Measurements from ENCODE around the gene CELF3. TPM values are rescaled to one million over a fixed set of nuclear protein-coding genes. Genes with fewer than 3 reads are reported as not detected.

Gene CELF3
- polyA plus RNA-seq, 1 donor (not counting 4 experiments of a cell fraction or from before 2014, with no cell fraction given) = not detected

- Histone ChIP-seq H3K9ac (ENCODE audit: control insufficient read depth, extremely low read depth, insufficient read depth, low read length) (no peak overlapping the region), H3K36me3 (ENCODE audit: control insufficient read depth in 2 of 2, extremely low read depth in 1 of 2, insufficient read depth in 2 of 2, low read length in 2 of 2) (peaks cover 0 to 8% of the 10 kb centered on the region in 2 experiments), H3K4me2 (ENCODE audit: control insufficient read depth, extremely low read depth, insufficient read depth, low read depth, low read length) (no peak overlapping the region), H3K27ac (ENCODE audit: control insufficient read depth, insufficient read depth, low read length) (no peak overlapping the region), H3K4me3 (ENCODE audit: control insufficient read depth in 2 of 3, extremely low read depth in 1 of 3, insufficient read depth in 2 of 3, low read depth in 1 of 3, low read length in 3 of 3) (no peak overlapping the region), H3K4me1 (ENCODE audit: control insufficient read depth, extremely low read depth, insufficient read depth, low read length) (no peaks in the 10 kb centered on the region), H3K9me1 (ENCODE audit: control insufficient read depth, extremely low read depth, insufficient read depth, low read length) (no peaks in the 10 kb centered on the region), H4K20me1 (ENCODE audit: control insufficient read depth, extremely low read depth, insufficient read depth, low read length) (no peaks in the 10 kb centered on the region), H2AFZ (ENCODE audit: control insufficient read depth, low read length) (no peak overlapping the region), H3K79me2 (ENCODE audit: control insufficient read depth, insufficient read depth, low read length) (no peaks in the 10 kb centered on the region), H3K9me3 (ENCODE audit: control insufficient read depth, low read depth, low read length) (no peaks in the 10 kb centered on the region), H3K27me3 (ENCODE audit: control insufficient read depth, extremely low read depth, insufficient read depth, low read length) (no peaks in the 10 kb centered on the region)
- DNase-seq (ENCODE audit: low read depth, low spot score) (no peak), FAIRE-seq (no peak)
- dilution Hi-C loops (cut with MboI; ENCODE audit: extremely low pct_ligation_motif_present, low sequenced_read_pairs) = no loop called here
- no peak for TF ChIP-seq EZH2 (IDR thresholded peaks at IDR 0.05; ENCODE audit: low read length)
- TF ChIP-seq, protein P1, sequence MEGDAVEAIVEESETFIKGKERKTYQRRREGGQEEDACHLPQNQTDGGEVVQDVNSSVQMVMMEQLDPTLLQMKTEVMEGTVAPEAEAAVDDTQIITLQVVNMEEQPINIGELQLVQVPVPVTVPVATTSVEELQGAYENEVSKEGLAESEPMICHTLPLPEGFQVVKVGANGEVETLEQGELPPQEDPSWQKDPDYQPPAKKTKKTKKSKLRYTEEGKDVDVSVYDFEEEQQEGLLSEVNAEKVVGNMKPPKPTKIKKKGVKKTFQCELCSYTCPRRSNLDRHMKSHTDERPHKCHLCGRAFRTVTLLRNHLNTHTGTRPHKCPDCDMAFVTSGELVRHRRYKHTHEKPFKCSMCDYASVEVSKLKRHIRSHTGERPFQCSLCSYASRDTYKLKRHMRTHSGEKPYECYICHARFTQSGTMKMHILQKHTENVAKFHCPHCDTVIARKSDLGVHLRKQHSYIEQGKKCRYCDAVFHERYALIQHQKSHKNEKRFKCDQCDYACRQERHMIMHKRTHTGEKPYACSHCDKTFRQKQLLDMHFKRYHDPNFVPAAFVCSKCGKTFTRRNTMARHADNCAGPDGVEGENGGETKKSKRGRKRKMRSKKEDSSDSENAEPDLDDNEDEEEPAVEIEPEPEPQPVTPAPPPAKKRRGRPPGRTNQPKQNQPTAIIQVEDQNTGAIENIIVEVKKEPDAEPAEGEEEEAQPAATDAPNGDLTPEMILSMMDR (optimal IDR thresholded peaks at IDR 0.05 in 1 of 3, IDR thresholded peaks at IDR 0.05 in 1 of 3, conservative IDR thresholded peaks at IDR 0.05 in 1 of 3; ENCODE audit: extremely low read depth in 1 of 3, insufficient read depth in 2 of 3, low read length in 3 of 3) = no peak
Observed at GRCh38 chr1:151655371-151655770, 61.2 kb downstream of the CELF3 start.

DNA sequence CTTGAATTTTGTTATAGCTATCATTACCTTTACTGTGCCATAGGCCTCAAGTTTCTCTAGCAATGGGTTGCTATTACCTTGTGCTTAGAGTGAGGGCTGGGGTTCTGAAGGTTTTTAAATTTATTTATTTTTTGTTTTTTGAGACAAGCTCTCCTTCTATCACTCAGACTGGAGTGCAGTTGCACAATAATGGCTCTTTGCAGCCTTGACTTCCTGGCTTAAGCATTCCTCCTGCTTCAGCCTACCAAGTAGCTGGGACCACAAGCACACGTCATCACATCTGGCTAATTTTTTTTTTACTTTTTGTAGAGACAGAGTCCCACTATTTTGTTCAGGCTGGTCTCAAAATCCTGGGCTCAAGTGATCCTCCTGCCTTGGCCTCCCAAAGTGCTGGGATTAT is 63.2 kb downstream of the CELF3 start:
- H3K9ac ChIP-seq (ENCODE audit: control insufficient read depth, extremely low read depth, insufficient read depth, low read length) = no peak overlapping the region
- TF ChIP-seq EZH2 (IDR thresholded peaks at IDR 0.05; ENCODE audit: low read length) = no peak
- TF ChIP-seq, protein P1 (optimal IDR thresholded peaks at IDR 0.05 in 1 of 3, IDR thresholded peaks at IDR 0.05 in 1 of 3, conservative IDR thresholded peaks at IDR 0.05 in 1 of 3; ENCODE audit: extremely low read depth in 1 of 3, insufficient read depth in 2 of 3, low read length in 3 of 3) = no peak
- H2AFZ ChIP-seq (ENCODE audit: control insufficient read depth, low read length) = no peak overlapping the region
- dilution Hi-C loops (cut with MboI; ENCODE audit: extremely low pct_ligation_motif_present, low sequenced_read_pairs) = no loop called here
- H3K4me2 ChIP-seq (ENCODE audit: control insufficient read depth, extremely low read depth, insufficient read depth, low read depth, low read length) = no peak overlapping the region
- no peaks in the 10 kb centered on the region for H3K79me2 ChIP-seq (ENCODE audit: control insufficient read depth, insufficient read depth, low read length)
- no peaks in the 10 kb centered on the region for H4K20me1 ChIP-seq (ENCODE audit: control insufficient read depth, extremely low read depth, insufficient read depth, low read length)
- H3K9me1 ChIP-seq (ENCODE audit: control insufficient read depth, extremely low read depth, insufficient read depth, low read length) = no peaks in the 10 kb centered on the region
- no peaks in the 10 kb centered on the region for H3K4me1 ChIP-seq (ENCODE audit: control insufficient read depth, extremely low read depth, insufficient read depth, low read length)
- no peak overlapping the region for H3K27ac ChIP-seq (ENCODE audit: control insufficient read depth, insufficient read depth, low read length)
- no peak for DNase-seq (ENCODE audit: low read depth, low spot score)
- H3K4me3 ChIP-seq (ENCODE audit: control insufficient read depth in 2 of 3, extremely low read depth in 1 of 3, insufficient read depth in 2 of 3, low read depth in 1 of 3, low read length in 3 of 3) = no peak overlapping the region
- no peaks in the 10 kb centered on the region for H3K27me3 ChIP-seq (ENCODE audit: control insufficient read depth, extremely low read depth, insufficient read depth, low read length)
- H3K36me3 ChIP-seq (ENCODE audit: control insufficient read depth in 2 of 2, extremely low read depth in 1 of 2, insufficient read depth in 2 of 2, low read length in 2 of 2) = peaks cover 0 to 6% of the 10 kb centered on the region in 2 experiments
- no peaks in the 10 kb centered on the region for H3K9me3 ChIP-seq (ENCODE audit: control insufficient read depth, low read depth, low read length)
- FAIRE-seq = no peak

Small RNA genes within 50 kb of the gene (small RNA-seq; reads per million reads assigned to genes)
- gene RNU6-662P (ENCODE audit: insufficient read length in 3 of 3, low read depth in 3 of 3, low replicate concordance in 1 of 3) = 0 reads per million in 3 experiments

Other genes with a start within 250 kb of the CELF3 start
- 2.0 to 4.1 TPM (median 2.9 TPM) in 3 replicates for gene CGN, start 205.4 kb downstream of the CELF3 start, polyA plus RNA-seq
- gene TUFT1, start 176.5 kb downstream of the CELF3 start, polyA plus RNA-seq = 70.0 to 82.3 TPM (median 80.1 TPM) in 3 replicates
- gene SNX27, start 104.8 kb downstream of the CELF3 start, polyA plus RNA-seq = 10.2 to 17.3 TPM (median 15.7 TPM) in 3 replicates
- gene RIIAD1, start 4.7 kb upstream of the CELF3 start, polyA plus RNA-seq = not detected in 3 replicates
- gene MRPL9, start 46.7 kb upstream of the CELF3 start, polyA plus RNA-seq = 73.7 to 125 TPM (median 75.0 TPM) in 3 replicates
- gene TDRKH, start 73.7 kb upstream of the CELF3 start, polyA plus RNA-seq = 7.1 to 10.4 TPM (median 9.7 TPM) in 3 replicates
- not detected in 3 replicates for gene LINGO4, start 88.6 kb upstream of the CELF3 start, polyA plus RNA-seq
- 0.05 to 0.13 TPM (median 0.12 TPM) in 3 replicates for gene RORC, start 115.0 kb upstream of the CELF3 start, polyA plus RNA-seq
- 0.05 to 0.08 TPM (median 0.05 TPM) in 3 replicates for gene C2CD4D, start 123.0 kb upstream of the CELF3 start, polyA plus RNA-seq
- 0.18 to 0.61 TPM (median 0.19 TPM) in 3 replicates for gene THEM5, start 136.9 kb upstream of the CELF3 start, polyA plus RNA-seq
- gene THEM4, start 192.7 kb upstream of the CELF3 start, polyA plus RNA-seq = 20.1 to 23.3 TPM (median 20.2 TPM) in 3 replicates